ENCODE results near the gene TUBA4A.

DNA sequence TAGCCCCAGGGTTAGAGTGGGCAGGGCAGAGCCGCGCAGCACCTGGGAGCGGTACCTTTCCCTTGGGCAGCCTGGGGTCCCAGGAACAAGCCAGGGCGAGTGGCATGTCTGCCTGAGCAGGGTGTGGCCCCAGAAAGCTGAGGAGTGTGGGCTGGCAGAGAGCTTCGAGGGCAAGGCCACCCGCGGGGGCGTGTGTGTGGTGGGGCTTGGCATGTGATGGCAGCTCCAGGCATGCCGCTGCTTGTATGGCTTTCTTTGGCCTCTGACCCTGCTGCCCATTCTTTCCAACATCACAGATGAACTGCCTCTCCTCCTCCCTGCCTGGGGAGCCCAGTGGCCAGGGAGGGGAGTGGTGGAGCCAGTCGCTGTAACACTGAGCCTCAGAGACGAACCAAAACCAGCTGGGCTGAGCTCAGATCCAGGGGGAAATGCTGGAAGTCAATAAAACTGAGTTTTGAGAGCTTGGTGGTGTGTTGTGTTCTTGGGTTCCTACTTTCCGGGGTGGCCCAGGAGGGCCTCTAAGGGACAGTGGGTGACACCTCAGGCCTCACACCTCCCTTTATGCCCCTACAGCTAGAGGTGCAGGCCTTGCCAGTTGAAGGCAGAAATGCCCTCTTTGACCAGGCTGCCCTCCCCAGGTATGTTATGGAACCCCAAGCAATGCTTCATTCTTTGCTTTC lies 32.9 kb upstream of the TUBA4A start:
- TF ChIP-seq, protein P1, sequence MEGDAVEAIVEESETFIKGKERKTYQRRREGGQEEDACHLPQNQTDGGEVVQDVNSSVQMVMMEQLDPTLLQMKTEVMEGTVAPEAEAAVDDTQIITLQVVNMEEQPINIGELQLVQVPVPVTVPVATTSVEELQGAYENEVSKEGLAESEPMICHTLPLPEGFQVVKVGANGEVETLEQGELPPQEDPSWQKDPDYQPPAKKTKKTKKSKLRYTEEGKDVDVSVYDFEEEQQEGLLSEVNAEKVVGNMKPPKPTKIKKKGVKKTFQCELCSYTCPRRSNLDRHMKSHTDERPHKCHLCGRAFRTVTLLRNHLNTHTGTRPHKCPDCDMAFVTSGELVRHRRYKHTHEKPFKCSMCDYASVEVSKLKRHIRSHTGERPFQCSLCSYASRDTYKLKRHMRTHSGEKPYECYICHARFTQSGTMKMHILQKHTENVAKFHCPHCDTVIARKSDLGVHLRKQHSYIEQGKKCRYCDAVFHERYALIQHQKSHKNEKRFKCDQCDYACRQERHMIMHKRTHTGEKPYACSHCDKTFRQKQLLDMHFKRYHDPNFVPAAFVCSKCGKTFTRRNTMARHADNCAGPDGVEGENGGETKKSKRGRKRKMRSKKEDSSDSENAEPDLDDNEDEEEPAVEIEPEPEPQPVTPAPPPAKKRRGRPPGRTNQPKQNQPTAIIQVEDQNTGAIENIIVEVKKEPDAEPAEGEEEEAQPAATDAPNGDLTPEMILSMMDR (conservative IDR thresholded peaks at IDR 0.05; ENCODE audit: low read depth, low read length): no peak
- TF ChIP-seq RAD21 (IDR thresholded peaks at IDR 0.05; ENCODE audit: low read length) (no peak), POLR2A (IDR thresholded peaks at IDR 0.05; ENCODE audit: low read depth, low read length) (no peak), RCOR1 (IDR thresholded peaks at IDR 0.05; ENCODE audit: insufficient replicate concordance, low read length) (no peak), BHLHE40 (IDR thresholded peaks at IDR 0.05; ENCODE audit: low read depth, low read length) (no peak), SMC3 (IDR thresholded peaks at IDR 0.05; ENCODE audit: low read depth, low read length) (no peak), CEBPB (IDR thresholded peaks at IDR 0.05; ENCODE audit: low read depth, low read length) (no peak), RFX5 (IDR thresholded peaks at IDR 0.05; ENCODE audit: low read depth, low read length) (no peak), MXI1 (IDR thresholded peaks at IDR 0.05; ENCODE audit: borderline replicate concordance, low read depth, low read length) (no peak), MAFK (IDR thresholded peaks at IDR 0.05; ENCODE audit: low read depth, low read length) (no peak), NFE2L2 (IDR thresholded peaks at IDR 0.05; ENCODE audit: low read depth, low read length) (no peak), CHD1 (IDR thresholded peaks at IDR 0.05; ENCODE audit: low read depth, low read length) (no peak), MAZ (IDR thresholded peaks at IDR 0.05; ENCODE audit: borderline replicate concordance, low read depth, low read length) (no peak)
- TF ChIP-seq, protein P2, sequence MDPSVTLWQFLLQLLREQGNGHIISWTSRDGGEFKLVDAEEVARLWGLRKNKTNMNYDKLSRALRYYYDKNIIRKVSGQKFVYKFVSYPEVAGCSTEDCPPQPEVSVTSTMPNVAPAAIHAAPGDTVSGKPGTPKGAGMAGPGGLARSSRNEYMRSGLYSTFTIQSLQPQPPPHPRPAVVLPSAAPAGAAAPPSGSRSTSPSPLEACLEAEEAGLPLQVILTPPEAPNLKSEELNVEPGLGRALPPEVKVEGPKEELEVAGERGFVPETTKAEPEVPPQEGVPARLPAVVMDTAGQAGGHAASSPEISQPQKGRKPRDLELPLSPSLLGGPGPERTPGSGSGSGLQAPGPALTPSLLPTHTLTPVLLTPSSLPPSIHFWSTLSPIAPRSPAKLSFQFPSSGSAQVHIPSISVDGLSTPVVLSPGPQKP (IDR thresholded peaks at IDR 0.05; ENCODE audit: borderline replicate concordance, low read depth, low read length): no peak

All from IMR-90 (cell line).